Measurements from ENCODE around the gene GRIN2A.

GRIN2A gene

GRCh38 chr16:9741776-9742175 lies 440.5 kb downstream of the GRIN2A start:
- Mint-ChIP-seq H3K27ac (no peak overlapping the region), H3K4me3 (no peak overlapping the region), H3K9me3 (no peaks in the 10 kb centered on the region), H3K36me3 (ENCODE audit: low read depth) (no peaks in the 10 kb centered on the region), H3K4me1 (no peaks in the 10 kb centered on the region), H3K27me3 (ENCODE audit: low read depth) (no peaks in the 10 kb centered on the region)
- TF ChIP-seq CTCF (IDR thresholded peaks at IDR 0.05; ENCODE audit: unreplicated experiment in 3 of 3), result no peak

GRCh38 chr16:9739301-9739700 lies 442.9 kb downstream of the GRIN2A start:
- H3K9me3 Mint-ChIP-seq, result no peaks in the 10 kb centered on the region
- no peaks in the 10 kb centered on the region for H3K4me1 Mint-ChIP-seq
- no peaks in the 10 kb centered on the region for H3K27me3 Mint-ChIP-seq (ENCODE audit: low read depth)
- no peak overlapping the region for H3K4me3 Mint-ChIP-seq
- no peak for TF ChIP-seq CTCF (IDR thresholded peaks at IDR 0.05; ENCODE audit: unreplicated experiment in 3 of 3)
- no peaks in the 10 kb centered on the region for H3K36me3 Mint-ChIP-seq (ENCODE audit: low read depth)
- H3K27ac Mint-ChIP-seq, result no peak overlapping the region

GRCh38 chr16:9738690-9739089 lies 443.5 kb downstream of the GRIN2A start:
- H3K27me3 Mint-ChIP-seq (ENCODE audit: low read depth), result no peaks in the 10 kb centered on the region
- no peak overlapping the region for H3K27ac Mint-ChIP-seq
- no peaks in the 10 kb centered on the region for H3K9me3 Mint-ChIP-seq
- no peaks in the 10 kb centered on the region for H3K4me1 Mint-ChIP-seq
- no peak overlapping the region for H3K4me3 Mint-ChIP-seq
- no peak for TF ChIP-seq CTCF (IDR thresholded peaks at IDR 0.05; ENCODE audit: unreplicated experiment in 3 of 3)
- no peaks in the 10 kb centered on the region for H3K36me3 Mint-ChIP-seq (ENCODE audit: low read depth)

GRCh38 chr16:9736547-9736946 lies 445.7 kb downstream of the GRIN2A start:
- no peak overlapping the region for H3K4me3 Mint-ChIP-seq
- H3K27me3 Mint-ChIP-seq (ENCODE audit: low read depth), result no peaks in the 10 kb centered on the region
- H3K4me1 Mint-ChIP-seq, result no peaks in the 10 kb centered on the region
- no peak for TF ChIP-seq CTCF (IDR thresholded peaks at IDR 0.05; ENCODE audit: unreplicated experiment in 3 of 3)
- no peak overlapping the region for H3K27ac Mint-ChIP-seq
- no peaks in the 10 kb centered on the region for H3K36me3 Mint-ChIP-seq (ENCODE audit: low read depth)
- H3K9me3 Mint-ChIP-seq, result no peaks in the 10 kb centered on the region

GRCh38 chr16:9723136-9723535 lies 459.1 kb downstream of the GRIN2A start:
- Mint-ChIP-seq H3K4me1 (no peaks in the 10 kb centered on the region), H3K4me3 (no peak overlapping the region), H3K27ac (no peak overlapping the region), H3K36me3 (ENCODE audit: low read depth) (no peaks in the 10 kb centered on the region), H3K27me3 (ENCODE audit: low read depth) (peaks cover 12% of the 10 kb centered on the region), H3K9me3 (no peaks in the 10 kb centered on the region)
- TF ChIP-seq CTCF (IDR thresholded peaks at IDR 0.05; ENCODE audit: unreplicated experiment in 3 of 3), result no peak

- no peak for TF ChIP-seq CTCF (IDR thresholded peaks at IDR 0.05; ENCODE audit: unreplicated experiment in 3 of 3)
- Mint-ChIP-seq H3K27me3 (ENCODE audit: low read depth) (no peaks in the 10 kb centered on the region), H3K36me3 (ENCODE audit: low read depth) (no peaks in the 10 kb centered on the region), H3K27ac (no peak overlapping the region), H3K4me3 (no peak overlapping the region), H3K9me3 (no peaks in the 10 kb centered on the region), H3K4me1 (no peaks in the 10 kb centered on the region)
These were observed 468.3 kb downstream of the GRIN2A start for GRCh38 chr16:9713907-9714306.

Measured in nephron (organoid).